ENCODE data around the gene OR2T35.
"Not testable (repeated sequence)": the region's sequence is repeated elsewhere in the genome, so short reads cannot be mapped to it uniquely, and the experiment has no call there.

GRCh38 chr1:248641583-248641982, 3.5 kb downstream of the OR2T35 start:
- TF ChIP-seq EP300, CTCF (IDR thresholded peaks at IDR 0.05): not testable (repeated sequence)
